Measurements from ENCODE around the gene SPACA5. TPM values are rescaled to one million over a fixed set of nuclear protein-coding genes. Genes with fewer than 3 reads are reported as not detected.
A peak's percentile ranks its signal among the peaks of the same experiment; 100 is the strongest.
"Not testable (repeated sequence)": the region's sequence is repeated elsewhere in the genome, so short reads cannot be mapped to it uniquely, and the experiment has no call there.

SPACA5 gene
- total and polyA plus RNA-seq, 2 of the 13 experiments (the other 11 are each of a cell fraction or from before 2014, with no cell fraction given) = not detected

DNA sequence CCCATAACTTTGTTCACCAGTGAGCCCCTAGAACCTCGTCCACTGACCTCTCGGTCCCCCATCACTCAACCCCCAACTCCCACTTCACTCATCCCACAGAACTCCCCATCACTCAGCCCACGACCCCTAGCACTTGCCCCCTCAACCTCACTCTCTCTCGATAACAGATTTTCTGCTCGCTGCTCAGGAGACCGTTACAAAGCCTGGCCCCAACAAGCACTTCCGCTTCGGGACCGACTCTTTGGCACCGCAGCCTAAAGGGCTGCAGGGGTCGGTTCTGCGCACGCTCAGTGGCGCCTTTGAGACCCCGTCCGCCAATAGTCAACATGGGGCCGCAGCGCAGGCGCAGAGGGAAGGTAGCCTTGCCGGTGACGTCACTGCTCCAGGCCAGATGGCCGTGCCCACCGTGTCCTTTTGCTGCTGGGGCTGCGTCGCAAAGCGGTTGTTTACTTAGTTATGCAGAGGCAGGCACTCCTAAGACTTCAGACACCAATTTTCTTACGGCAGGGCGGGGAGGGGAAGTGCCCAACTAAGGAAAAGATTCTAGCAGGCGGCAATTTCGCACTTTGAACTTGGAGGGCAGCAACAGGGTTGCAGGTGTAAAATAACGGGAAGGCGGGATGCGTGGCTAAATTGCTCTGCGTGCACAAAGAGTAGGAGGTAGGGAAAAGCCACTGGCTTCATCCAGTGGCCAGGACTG is 2.9 kb upstream of the SPACA5 start, which contains the start of gene ZNF182 (continued):
- peak; percentile 78 for TF ChIP-seq ZMYM4 (CRISPR knock-in tag; IDR thresholded peaks at IDR 0.05)
- TF ChIP-seq MAZ (IDR thresholded peaks at IDR 0.05; ENCODE audit: borderline replicate concordance, low read depth, low read length) = no peak
- peak; percentile 20; the same call in 1 of the 2 replicates for TF ChIP-seq MAZ (CRISPR knock-in tag; IDR thresholded peaks at IDR 0.05; ENCODE audit: low read depth)
- TF ChIP-seq ELF3 (CRISPR knock-in tag; IDR thresholded peaks at IDR 0.05) = peak; percentile 58
- TF ChIP-seq, protein P1, sequence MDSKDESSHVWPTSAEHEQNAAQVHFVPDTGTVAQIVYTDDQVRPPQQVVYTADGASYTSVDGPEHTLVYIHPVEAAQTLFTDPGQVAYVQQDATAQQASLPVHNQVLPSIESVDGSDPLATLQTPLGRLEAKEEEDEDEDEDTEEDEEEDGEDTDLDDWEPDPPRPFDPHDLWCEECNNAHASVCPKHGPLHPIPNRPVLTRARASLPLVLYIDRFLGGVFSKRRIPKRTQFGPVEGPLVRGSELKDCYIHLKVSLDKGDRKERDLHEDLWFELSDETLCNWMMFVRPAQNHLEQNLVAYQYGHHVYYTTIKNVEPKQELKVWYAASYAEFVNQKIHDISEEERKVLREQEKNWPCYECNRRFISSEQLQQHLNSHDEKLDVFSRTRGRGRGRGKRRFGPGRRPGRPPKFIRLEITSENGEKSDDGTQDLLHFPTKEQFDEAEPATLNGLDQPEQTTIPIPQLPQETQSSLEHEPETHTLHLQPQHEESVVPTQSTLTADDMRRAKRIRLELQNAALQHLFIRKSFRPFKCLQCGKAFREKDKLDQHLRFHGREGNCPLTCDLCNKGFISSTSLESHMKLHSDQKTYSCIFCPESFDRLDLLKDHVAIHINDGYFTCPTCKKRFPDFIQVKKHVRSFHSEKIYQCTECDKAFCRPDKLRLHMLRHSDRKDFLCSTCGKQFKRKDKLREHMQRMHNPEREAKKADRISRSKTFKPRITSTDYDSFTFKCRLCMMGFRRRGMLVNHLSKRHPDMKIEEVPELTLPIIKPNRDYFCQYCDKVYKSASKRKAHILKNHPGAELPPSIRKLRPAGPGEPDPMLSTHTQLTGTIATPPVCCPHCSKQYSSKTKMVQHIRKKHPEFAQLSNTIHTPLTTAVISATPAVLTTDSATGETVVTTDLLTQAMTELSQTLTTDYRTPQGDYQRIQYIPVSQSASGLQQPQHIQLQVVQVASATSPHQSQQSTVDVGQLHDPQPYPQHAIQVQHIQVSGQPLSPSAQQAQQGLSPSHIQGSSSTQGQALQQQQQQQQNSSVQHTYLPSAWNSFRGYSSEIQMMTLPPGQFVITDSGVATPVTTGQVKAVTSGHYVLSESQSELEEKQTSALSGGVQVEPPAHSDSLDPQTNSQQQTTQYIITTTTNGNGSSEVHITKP (CRISPR knock-in tag; IDR thresholded peaks at IDR 0.05; ENCODE audit: low read depth) = peak; percentile 63; the same call in 1 of the 2 replicates

DNA sequence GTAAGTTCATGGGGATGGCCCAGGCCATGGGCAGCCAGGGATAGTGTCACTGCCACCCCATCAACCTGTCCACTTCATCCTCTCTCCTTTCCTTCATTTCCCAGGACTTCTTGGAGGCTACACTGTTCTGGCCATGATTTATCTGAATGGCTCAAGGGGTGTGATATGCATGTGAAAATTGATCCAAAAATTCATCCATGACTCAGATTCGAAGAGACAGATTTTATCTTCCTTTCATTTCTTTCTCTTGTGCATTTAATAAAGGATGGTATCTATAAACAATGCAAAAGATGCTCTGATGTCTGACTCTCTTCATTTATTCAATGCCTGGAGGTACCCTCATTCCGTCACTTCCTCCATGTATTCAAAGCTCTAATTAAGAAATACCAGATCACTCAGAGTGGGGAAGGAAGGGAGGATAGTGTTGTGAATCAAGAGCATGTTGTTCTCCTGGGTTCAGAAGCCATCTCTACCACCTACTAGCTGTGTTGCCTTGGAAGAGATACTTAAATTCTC is 2.7 kb downstream of the SPACA5 start:
- no CpG with 5 or more reads among the region's 2 CpGs for WGBS (ENCODE audit: low lambda C conversion rate)
- intact Hi-C loops (cut with micrococcal nuclease; ENCODE audit: unreplicated experiment); H3K9ac ChIP-seq (ENCODE audit: insufficient read depth, low read depth, low read length); H3K36me3 ChIP-seq (replicated peaks in 1 of 2; ENCODE audit: control insufficient read depth in 1 of 2, insufficient read depth in 2 of 2, low read length in 2 of 2); H3K9me3 ChIP-seq (ENCODE audit: low read length); H3K4me1 ChIP-seq (ENCODE audit: insufficient read depth, low read length); FAIRE-seq; CTCF ChIA-PET (ENCODE audit: low intra/inter-chr PET ratio, low total read pairs); H3K27me3 ChIP-seq (ENCODE audit: control insufficient read depth in 1 of 2, insufficient read depth in 2 of 2, low read length in 2 of 2); POLR2A ChIA-PET; H3K27ac ChIP-seq (ENCODE audit: extremely low read length, insufficient read depth, low read length); H3K4me3 ChIP-seq (replicated peaks in 1 of 3; ENCODE audit: insufficient read depth in 1 of 3, low read depth in 2 of 3, low read length in 3 of 3); H3K4me2 ChIP-seq (ENCODE audit: low read depth, low read length); H2AFZ ChIP-seq (ENCODE audit: low read length); H3K79me2 ChIP-seq (ENCODE audit: insufficient read depth, low read length); H4K20me1 ChIP-seq (ENCODE audit: insufficient read depth, low read length); DNase-seq (ENCODE audit: low spot score); BruUV-seq (replicated peaks); ATAC-seq; in situ Hi-C loops (cut with HindIII; ENCODE audit: extremely low pct_ligation_motif_present, low pct_unique_long_range_greater_than_20kb): not testable (repeated sequence)

DNA sequence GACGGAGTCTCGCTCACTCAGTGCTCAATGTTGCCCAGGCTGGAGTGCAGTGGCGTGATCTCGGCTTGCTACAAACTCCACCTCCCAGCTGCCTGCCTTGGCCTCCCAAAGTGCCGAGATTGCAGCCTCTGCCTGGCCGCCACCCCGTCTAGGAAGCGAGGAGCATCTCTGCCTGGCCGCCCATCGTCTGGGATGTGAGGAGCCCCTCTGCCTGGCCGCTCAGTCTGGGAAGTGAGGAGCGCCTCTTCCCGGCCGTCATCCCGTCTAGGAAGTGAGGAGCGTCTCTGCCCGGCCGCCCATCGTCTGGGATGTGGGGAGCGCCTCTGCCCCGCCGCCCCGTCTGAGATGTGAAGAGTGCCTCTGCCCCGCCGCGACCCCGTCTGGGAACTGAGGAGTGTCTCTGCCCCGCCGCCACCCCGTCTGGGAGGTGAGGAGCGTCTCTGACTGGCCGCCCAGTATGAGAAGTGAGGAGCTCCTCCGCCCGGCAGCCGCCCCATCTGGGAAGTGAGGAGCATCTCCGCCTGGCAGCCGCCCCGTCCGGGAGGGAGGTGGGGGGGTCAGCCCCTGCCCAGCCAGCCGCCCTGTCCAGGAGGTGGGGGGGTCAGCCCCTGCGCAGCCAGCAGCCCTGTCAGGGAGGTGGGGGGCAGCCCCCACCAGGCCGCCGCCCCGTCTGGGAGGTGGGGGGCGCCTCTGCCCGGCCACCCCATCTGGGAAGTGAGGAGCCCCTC is 10.0 kb downstream of the SPACA5 start:
- H3K79me2 ChIP-seq (ENCODE audit: insufficient read depth, low read length); H3K9me3 ChIP-seq (ENCODE audit: low read length); ATAC-seq; H3K36me3 ChIP-seq (replicated peaks in 1 of 2; ENCODE audit: control insufficient read depth in 1 of 2, insufficient read depth in 2 of 2, low read length in 2 of 2); BruUV-seq (replicated peaks); H3K27me3 ChIP-seq (ENCODE audit: control insufficient read depth in 1 of 2, insufficient read depth in 2 of 2, low read length in 2 of 2); H3K27ac ChIP-seq (ENCODE audit: extremely low read length, insufficient read depth, low read length); intact Hi-C loops (cut with micrococcal nuclease; ENCODE audit: unreplicated experiment); H3K9ac ChIP-seq (ENCODE audit: insufficient read depth, low read depth, low read length); H4K20me1 ChIP-seq (ENCODE audit: insufficient read depth, low read length); FAIRE-seq; POLR2A ChIA-PET; CTCF ChIA-PET (ENCODE audit: low intra/inter-chr PET ratio, low total read pairs); H2AFZ ChIP-seq (ENCODE audit: low read length); DNase-seq (ENCODE audit: low spot score); H3K4me3 ChIP-seq (replicated peaks in 1 of 3; ENCODE audit: insufficient read depth in 1 of 3, low read depth in 2 of 3, low read length in 3 of 3); in situ Hi-C loops (cut with HindIII; ENCODE audit: extremely low pct_ligation_motif_present, low pct_unique_long_range_greater_than_20kb); H3K4me1 ChIP-seq (ENCODE audit: insufficient read depth, low read length); H3K4me2 ChIP-seq (ENCODE audit: low read depth, low read length): not testable (repeated sequence)
- no CpG with 5 or more reads among the region's 46 CpGs for WGBS (ENCODE audit: low lambda C conversion rate)
